Suprapubic skin (tissue), 3 donors: Measurements from ENCODE around the gene RGS2.

Source experiments
- EP300 ChIP-seq: sonication (generic); formaldehyde crosslinking; IDR thresholded peaks from one replicate; pipeline ENCODE4 v1.6.1; 2017; ENCODE audit warnings: antibody characterized with exemption
- POLR2A ChIP-seq, 2 donors: fragments of 450-650 bp; IDR thresholded peaks; one replicate each; pipeline ENCODE4 v1.6.1; 2017; ENCODE audit warnings: antibody characterized with exemption in 2 of 2, mild to moderate bottlenecking in 2 of 2, moderate library complexity in 2 of 2
- TF ChIP-seq, protein P1 (sequence below), 2 donors: fragments of 200-600 bp in 1 of 2; fragments of 450-650 bp in 1 of 2; sonication (generic) in 1 of 2; IDR thresholded peaks; one replicate each; pipeline ENCODE4 v1.5.1; 2016 to 2019; ENCODE audit warnings: antibody characterized with exemption in 2 of 2, mild to moderate bottlenecking in 1 of 2, moderate library complexity in 1 of 2

DNA sequence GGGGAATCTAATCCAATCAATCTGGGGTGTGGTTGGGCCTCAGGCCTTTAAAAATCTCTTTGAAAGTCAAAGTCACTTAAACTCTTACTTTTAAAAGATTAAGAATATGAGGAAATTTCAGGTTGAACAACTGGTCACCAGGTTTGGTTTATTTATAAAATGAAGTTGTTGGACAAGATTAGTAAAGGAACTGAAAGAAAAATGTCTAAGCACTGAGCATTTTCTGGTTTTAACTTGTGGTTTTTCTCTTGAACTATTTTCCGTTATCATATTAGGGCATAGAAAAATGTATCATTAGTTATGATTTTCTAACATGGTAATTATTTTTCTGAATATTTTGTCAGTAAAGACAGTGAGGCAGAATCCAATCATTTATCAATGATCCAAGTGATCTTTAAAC, 49.6 kb downstream of the RGS2 start:
- TF ChIP-seq, protein P1, sequence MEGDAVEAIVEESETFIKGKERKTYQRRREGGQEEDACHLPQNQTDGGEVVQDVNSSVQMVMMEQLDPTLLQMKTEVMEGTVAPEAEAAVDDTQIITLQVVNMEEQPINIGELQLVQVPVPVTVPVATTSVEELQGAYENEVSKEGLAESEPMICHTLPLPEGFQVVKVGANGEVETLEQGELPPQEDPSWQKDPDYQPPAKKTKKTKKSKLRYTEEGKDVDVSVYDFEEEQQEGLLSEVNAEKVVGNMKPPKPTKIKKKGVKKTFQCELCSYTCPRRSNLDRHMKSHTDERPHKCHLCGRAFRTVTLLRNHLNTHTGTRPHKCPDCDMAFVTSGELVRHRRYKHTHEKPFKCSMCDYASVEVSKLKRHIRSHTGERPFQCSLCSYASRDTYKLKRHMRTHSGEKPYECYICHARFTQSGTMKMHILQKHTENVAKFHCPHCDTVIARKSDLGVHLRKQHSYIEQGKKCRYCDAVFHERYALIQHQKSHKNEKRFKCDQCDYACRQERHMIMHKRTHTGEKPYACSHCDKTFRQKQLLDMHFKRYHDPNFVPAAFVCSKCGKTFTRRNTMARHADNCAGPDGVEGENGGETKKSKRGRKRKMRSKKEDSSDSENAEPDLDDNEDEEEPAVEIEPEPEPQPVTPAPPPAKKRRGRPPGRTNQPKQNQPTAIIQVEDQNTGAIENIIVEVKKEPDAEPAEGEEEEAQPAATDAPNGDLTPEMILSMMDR (IDR thresholded peaks at IDR 0.05), result no peak
- TF ChIP-seq POLR2A (IDR thresholded peaks at IDR 0.05), result no peak
- no peak for TF ChIP-seq EP300
